K562 (cell line): Measurements from ENCODE around the gene HSP90AA1. TPM values are rescaled to one million over a fixed set of nuclear protein-coding genes. Genes with fewer than 3 reads are reported as not detected.
"Not testable (repeated sequence)": the region's sequence is repeated elsewhere in the genome, so short reads cannot be mapped to it uniquely, and the experiment has no call there.

ENCODE experiments used
- ATAC-seq: fragments of 200-7000 bp; cut with Tn5 transposase; 3 replicates; pipeline ENCODE4 v1.9.1; 2020; ENCODE audit warnings: moderate library complexity
- BruUV-seq: library from RNA; stranded (reverse); fragments of 400-500 nt; replicated peaks from 2 replicates; lab custom pipeline; 2021; lab: Mats Ljungman, UMichigan
- CTCF ChIA-PET: fragments of 300-600 bp; formaldehyde crosslinking; extraction: SDS; loops from one replicate; lab custom pipeline; 2021; ENCODE audit warnings: low intra/inter-chr PET ratio; lab: Yijun Ruan, JAX
- POLR2A ChIA-PET: fragments of 300-600, 350-650 bp; sonication (Branson Sonifier 250); formaldehyde crosslinking; extraction: SDS; loops from one replicate; lab custom pipeline; 2021; ENCODE audit warnings: antibody characterized with exemption, inconsistent platforms; lab: Yijun Ruan, JAX
- DNase-seq, 4 experiments: peaks; one replicate each; pipeline versions ENCODE4 v3.0.0 to v3.0.0-alpha.2; 2011 to 2018; ENCODE audit warnings: low spot score in 3 of 4, mixed read lengths in 3 of 4; ENCODE audit errors: extremely low read depth in 1 of 4
- FAIRE-seq: peaks from 2 replicates; lab custom pipeline; 2011; peaks lifted over from hg19 to GRCh38; lab: Jason Lieb, UNC
- H2AFZ ChIP-seq: 2 replicates; pipeline ENCODE4 v1.6.0; 2011; ENCODE audit warnings: low read depth, low read length, control low read depth, inconsistent platforms
- H3K27ac ChIP-seq: fragments of 200-600 bp; 3 replicates; pipeline ENCODE4 v1.8.0; 2011; ENCODE audit warnings: low read depth, mild to moderate bottlenecking, control low read depth, inconsistent platforms, low read length, moderate library complexity, mixed read lengths; ENCODE audit errors: extremely low read depth
- H3K27me3 ChIP-seq, 2 experiments: fragments of 300-600 bp in 1 of 2; 2 replicates in 1 of 2; 3 replicates in 1 of 2; pipeline versions ENCODE4 v1.6.0 to v1.8.0; 2011; ENCODE audit warnings: inconsistent platforms in 2 of 2, low read length in 2 of 2, mild to moderate bottlenecking in 1 of 2, mixed read lengths in 1 of 2, moderate library complexity in 1 of 2; ENCODE audit not compliant: control insufficient read depth in 2 of 2, insufficient read depth in 2 of 2
- H3K36me3 ChIP-seq: fragments of 300-600 bp; 3 replicates; pipeline ENCODE4 v1.8.0; 2011; ENCODE audit warnings: mild to moderate bottlenecking, low read length, inconsistent platforms; ENCODE audit not compliant: control insufficient read depth, insufficient read depth
- H3K4me1 ChIP-seq, 2 experiments: fragments of 200-600 bp in 1 of 2; replicated peaks in 1 of 2; 2 replicates in 1 of 2; 3 replicates in 1 of 2; pipeline versions ENCODE4 v1.5.1 to v1.8.0; 2011; ENCODE audit warnings: inconsistent platforms in 2 of 2, low read length in 2 of 2, mild to moderate bottlenecking in 1 of 2, mixed read lengths in 1 of 2, moderate library complexity in 1 of 2; ENCODE audit not compliant: control insufficient read depth in 2 of 2, insufficient read depth in 2 of 2
- H3K4me2 ChIP-seq: 2 replicates; pipeline ENCODE4 v1.6.1; 2011; ENCODE audit warnings: low read length, control low read depth, inconsistent platforms, mixed read lengths; ENCODE audit not compliant: insufficient read depth
- H3K4me3 ChIP-seq: fragments of 200-600 bp; sonication (generic), shearing (Covaris generic); 2 replicates; pipeline ENCODE4 v1.5.1; 2016; ENCODE audit warnings: control low read depth, inconsistent platforms
- H3K79me2 ChIP-seq: fragments of 200-600 bp; 3 replicates; pipeline ENCODE4 v1.8.0; 2011; ENCODE audit warnings: low read length, inconsistent platforms; ENCODE audit not compliant: control insufficient read depth, insufficient read depth
- H3K9ac ChIP-seq, 2 experiments: 2 replicates each; pipeline versions ENCODE4 v1.6.0 to v1.6.1; 2011; ENCODE audit warnings: low read depth in 2 of 2, low read length in 2 of 2, control low read depth in 1 of 2, inconsistent platforms in 1 of 2, mild to moderate bottlenecking in 1 of 2, mixed read lengths in 1 of 2; ENCODE audit not compliant: insufficient read depth in 1 of 2
- H3K9me1 ChIP-seq: one replicate; pipeline ENCODE4 v1.6.0; 2011; ENCODE audit warnings: inconsistent platforms, mild to moderate bottlenecking, low read length, moderate library complexity; ENCODE audit not compliant: control insufficient read depth, insufficient read depth
- H3K9me3 ChIP-seq: replicated peaks from 2 replicates; pipeline ENCODE4 v1.5.1; 2011; ENCODE audit warnings: low read depth, low read length, inconsistent platforms; ENCODE audit not compliant: control insufficient read depth, insufficient read depth
- H4K20me1 ChIP-seq: replicated peaks from 2 replicates; pipeline ENCODE4 v1.6.1; 2011; ENCODE audit warnings: low read length, inconsistent platforms, mixed read lengths; ENCODE audit not compliant: control insufficient read depth, insufficient read depth
- CHD2 ChIP-seq: IDR thresholded peaks from 2 replicates; pipeline ENCODE4 v1.6.1; 2011; ENCODE audit warnings: low read depth, low read length
- ILF3 ChIP-seq: fragments of 450-650 bp; IDR thresholded peaks from 2 replicates; pipeline ENCODE4 v1.6.1; 2018; ENCODE audit warnings: antibody characterized with exemption, mild to moderate bottlenecking, moderate library complexity, borderline replicate concordance
- KLF13 ChIP-seq: fragments of 450-650 bp; IDR thresholded peaks from 2 replicates; pipeline ENCODE4 v1.6.1; 2016; ENCODE audit warnings: missing genetic modification characterization, low read depth, mild to moderate bottlenecking, missing compliant biosample characterization, moderate library complexity, borderline replicate concordance
- POLR2B ChIP-seq: fragments of 450-650 bp; IDR thresholded peaks from 2 replicates; pipeline ENCODE4 v1.6.1; 2018; ENCODE audit warnings: low read depth; ENCODE audit not compliant: partially characterized antibody
- POLR2G ChIP-seq: fragments of 200-400 bp; formaldehyde crosslinking; IDR thresholded peaks from 2 replicates; pipeline ENCODE4 v1.6.1; 2017; ENCODE audit warnings: low read depth, mild to moderate bottlenecking, antibody characterized with exemption, low read length, moderate library complexity
- RBFOX2 ChIP-seq: fragments of 200-400 bp; formaldehyde crosslinking; IDR thresholded peaks from 2 replicates; pipeline ENCODE4 v1.6.1; 2017; ENCODE audit warnings: low read depth, mild to moderate bottlenecking, low read length, moderate library complexity
- SUPT5H ChIP-seq: fragments of 450-650 bp; IDR thresholded peaks from 2 replicates; pipeline ENCODE4 v1.6.1; 2016
- TRIM28 ChIP-seq: fragments of 450-650 bp; IDR thresholded peaks from 2 replicates; pipeline ENCODE4 v1.6.1; 2017
- WGBS: fragments of 100-300 bp; shearing (Covaris generic); methylation state at CpG from one replicate; pipeline ENCODE4 v1.1.6; 2016; ENCODE audit warnings: low coverage, mixed read lengths; ENCODE audit not compliant: insufficient coverage; ENCODE audit errors: missing lambda C conversion rate; 5-methylcytosine and 5-hydroxymethylcytosine counted together
- in situ Hi-C: fragments of 300-500 bp; cut with MboI; formaldehyde crosslinking; loops from 4 replicates; pipeline ENCODE4 v1.15.0; 2018; ENCODE audit warnings: inconsistent platforms, mixed read lengths
- intact Hi-C: fragments of 100-400 bp; cut with micrococcal nuclease; formaldehyde crosslinking; loops from 2 replicates; pipeline ENCODE4 v1.14.2; 2022
- polyA plus RNA-seq, 8 experiments: library from polyadenylated mRNA; depleted of rRNA in 4 of 8; stranded (reverse) in 5 of 8; unstranded in 3 of 8; fragments of >200 nt; fragmentation: Nextera tagmentation in 2 of 8; fragmentation: Illumina TruSeq in 1 of 8; extraction: Ambion mirVana in 2 of 8; extraction: Trizol in 1 of 8; gene quantifications; 2 replicates each; pipeline versions ENCODE4 v1.2.1 to v1.2.3, GENCODE V29; 2011 to 2014; ENCODE audit warnings: inconsistent platforms in 1 of 8, missing spikeins in 1 of 8
- total RNA-seq, 7 experiments: library from RNA; depleted of rRNA in 6 of 7; stranded (reverse); fragments of >200 nt in 6 of 7; fragmentation: Illumina TruSeq in 2 of 7; extraction: Trizol in 2 of 7; gene quantifications; 2 replicates each; pipeline versions ENCODE4 v1.2.1 to v1.2.3, GENCODE V29; 2011 to 2021; ENCODE audit warnings: low replicate concordance in 1 of 7
- TF ChIP-seq, protein P1 (sequence below): sonication (generic); formaldehyde crosslinking; IDR thresholded peaks from 2 replicates; pipeline ENCODE4 v1.8.0; 2023; ENCODE audit warnings: mild to moderate bottlenecking, missing genetic modification reagents

HSP90AA1 gene
- total and polyA plus RNA-seq, 9 of the 15 experiments (the other 6 are each of a cell fraction or from before 2014, with no cell fraction given): 377 to 1,731 (median 879) TPM

DNA sequence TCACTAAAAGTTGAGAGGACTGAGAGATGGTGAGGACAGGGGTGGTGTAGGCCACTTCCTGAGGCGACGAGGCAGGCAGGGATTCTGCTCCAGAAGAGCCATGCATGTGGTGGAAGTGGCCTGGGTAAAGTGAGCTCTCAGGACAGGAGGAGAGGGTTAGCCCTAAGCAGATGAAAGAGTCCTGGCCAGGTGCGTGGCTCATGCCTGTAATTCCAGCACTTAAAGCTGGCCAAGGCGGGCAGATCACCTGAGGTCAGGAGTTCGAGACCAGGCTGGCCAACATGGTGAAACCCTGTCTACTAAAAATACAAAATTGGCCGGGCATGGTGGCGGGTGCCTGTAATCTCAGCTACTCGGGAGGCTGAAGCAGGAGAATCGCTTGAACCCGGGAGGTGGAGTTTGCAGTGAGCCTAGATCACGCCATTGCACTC, 8.5 kb downstream of the HSP90AA1 start:
- H3K9me3 ChIP-seq, in situ Hi-C loops, intact Hi-C loops, BruUV-seq, H3K4me2 ChIP-seq, FAIRE-seq, DNase-seq, H3K4me3 ChIP-seq, H3K4me1 ChIP-seq, CTCF ChIA-PET, H3K9ac ChIP-seq, H3K27me3 ChIP-seq, H2AFZ ChIP-seq, H3K9me1 ChIP-seq, H4K20me1 ChIP-seq, H3K27ac ChIP-seq: not testable (repeated sequence)
- WGBS: 85% methylated on average over 6 of the region's 11 CpGs
- POLR2A ChIA-PET: interaction anchor here (0.8 to 3.0 kb wide), 7 partner anchors 8 to 77 kb away, joined by 3 to 15 read pairs (median 7); partner anchors contain the start of gene HSP90AA1
- Histone ChIP-seq H3K79me2 (peaks cover 25% of the 10 kb centered on the region), H3K36me3 (peaks cover 41% of the 10 kb centered on the region)
- TF ChIP-seq RBFOX2 (peak; percentile 43; the same call in 1 of the 2 replicates), CHD2 (peak; percentile 39; the same call in 1 of the 2 replicates), POLR2G (peak; percentile 55)
- ATAC-seq: peak; percentile 27; the same call in 2 of the 3 replicates

DNA sequence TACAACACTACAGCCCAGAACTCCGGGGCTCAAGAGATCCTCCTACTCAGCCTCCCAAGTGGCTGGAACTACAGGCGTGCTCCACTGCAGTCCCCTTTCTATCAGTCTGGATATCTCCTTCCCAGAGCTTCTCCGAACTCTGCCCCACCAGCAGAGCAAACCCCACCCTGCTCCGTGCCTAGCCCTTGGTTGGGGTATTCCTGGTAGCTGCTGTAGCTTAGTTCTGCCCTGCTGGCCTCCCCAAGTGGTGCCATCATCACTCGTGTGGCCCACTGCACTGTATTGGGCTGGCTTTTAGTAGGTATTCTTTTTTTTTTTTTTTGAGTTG, 9.5 kb downstream of the HSP90AA1 start:
- no peak overlapping the region for H3K4me2 ChIP-seq
- no peaks in the 10 kb centered on the region for H4K20me1 ChIP-seq
- no peak overlapping the region for H3K4me3 ChIP-seq
- peaks cover 15% of the 10 kb centered on the region for H3K79me2 ChIP-seq
- peaks cover 31% of the 10 kb centered on the region for H3K36me3 ChIP-seq
- H3K4me1 ChIP-seq: no peaks in the 10 kb centered on the region; a peak in 1 of 5 replicates
- H3K27ac ChIP-seq: no peak overlapping the region
- intact Hi-C loops: no loop called here
- TF ChIP-seq TRIM28 (no peak), KLF13 (tag) (no peak), ILF3 (0 out of 2 replicates have a peak, but pooled peaks have one; percentile 35), SUPT5H (peak; percentile 10), POLR2B (peak; percentile 21)
- TF ChIP-seq, protein P1, sequence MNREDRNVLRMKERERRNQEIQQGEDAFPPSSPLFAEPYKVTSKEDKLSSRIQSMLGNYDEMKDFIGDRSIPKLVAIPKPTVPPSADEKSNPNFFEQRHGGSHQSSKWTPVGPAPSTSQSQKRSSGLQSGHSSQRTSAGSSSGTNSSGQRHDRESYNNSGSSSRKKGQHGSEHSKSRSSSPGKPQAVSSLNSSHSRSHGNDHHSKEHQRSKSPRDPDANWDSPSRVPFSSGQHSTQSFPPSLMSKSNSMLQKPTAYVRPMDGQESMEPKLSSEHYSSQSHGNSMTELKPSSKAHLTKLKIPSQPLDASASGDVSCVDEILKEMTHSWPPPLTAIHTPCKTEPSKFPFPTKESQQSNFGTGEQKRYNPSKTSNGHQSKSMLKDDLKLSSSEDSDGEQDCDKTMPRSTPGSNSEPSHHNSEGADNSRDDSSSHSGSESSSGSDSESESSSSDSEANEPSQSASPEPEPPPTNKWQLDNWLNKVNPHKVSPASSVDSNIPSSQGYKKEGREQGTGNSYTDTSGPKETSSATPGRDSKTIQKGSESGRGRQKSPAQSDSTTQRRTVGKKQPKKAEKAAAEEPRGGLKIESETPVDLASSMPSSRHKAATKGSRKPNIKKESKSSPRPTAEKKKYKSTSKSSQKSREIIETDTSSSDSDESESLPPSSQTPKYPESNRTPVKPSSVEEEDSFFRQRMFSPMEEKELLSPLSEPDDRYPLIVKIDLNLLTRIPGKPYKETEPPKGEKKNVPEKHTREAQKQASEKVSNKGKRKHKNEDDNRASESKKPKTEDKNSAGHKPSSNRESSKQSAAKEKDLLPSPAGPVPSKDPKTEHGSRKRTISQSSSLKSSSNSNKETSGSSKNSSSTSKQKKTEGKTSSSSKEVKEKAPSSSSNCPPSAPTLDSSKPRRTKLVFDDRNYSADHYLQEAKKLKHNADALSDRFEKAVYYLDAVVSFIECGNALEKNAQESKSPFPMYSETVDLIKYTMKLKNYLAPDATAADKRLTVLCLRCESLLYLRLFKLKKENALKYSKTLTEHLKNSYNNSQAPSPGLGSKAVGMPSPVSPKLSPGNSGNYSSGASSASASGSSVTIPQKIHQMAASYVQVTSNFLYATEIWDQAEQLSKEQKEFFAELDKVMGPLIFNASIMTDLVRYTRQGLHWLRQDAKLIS (CRISPR knock-in tag): no peak
- in situ Hi-C loops: no loop called here
- H3K9ac ChIP-seq: no peak overlapping the region
- CTCF ChIA-PET: no interaction called here
- no TSS peak for BruUV-seq
- FAIRE-seq: no peak
- H3K27me3 ChIP-seq: no peaks in the 10 kb centered on the region
- ATAC-seq: peak; percentile 41
- H3K9me1 ChIP-seq: no peaks in the 10 kb centered on the region
- no peaks in the 10 kb centered on the region for H3K9me3 ChIP-seq
- H2AFZ ChIP-seq: no peak overlapping the region
- POLR2A ChIA-PET: interaction anchor here (0.5 to 3.0 kb wide), 6 partner anchors 9 to 210 kb away, joined by 3 to 15 read pairs (median 4); partner anchors contain the start of gene HSP90AA1
- no peak for DNase-seq
- WGBS: 18% methylated on average over 4 of the region's 5 CpGs
